ENCODE results near the gene INPP5E.
A peak's percentile ranks its signal among the peaks of the same experiment; 100 is the strongest.

INPP5E gene

DNA sequence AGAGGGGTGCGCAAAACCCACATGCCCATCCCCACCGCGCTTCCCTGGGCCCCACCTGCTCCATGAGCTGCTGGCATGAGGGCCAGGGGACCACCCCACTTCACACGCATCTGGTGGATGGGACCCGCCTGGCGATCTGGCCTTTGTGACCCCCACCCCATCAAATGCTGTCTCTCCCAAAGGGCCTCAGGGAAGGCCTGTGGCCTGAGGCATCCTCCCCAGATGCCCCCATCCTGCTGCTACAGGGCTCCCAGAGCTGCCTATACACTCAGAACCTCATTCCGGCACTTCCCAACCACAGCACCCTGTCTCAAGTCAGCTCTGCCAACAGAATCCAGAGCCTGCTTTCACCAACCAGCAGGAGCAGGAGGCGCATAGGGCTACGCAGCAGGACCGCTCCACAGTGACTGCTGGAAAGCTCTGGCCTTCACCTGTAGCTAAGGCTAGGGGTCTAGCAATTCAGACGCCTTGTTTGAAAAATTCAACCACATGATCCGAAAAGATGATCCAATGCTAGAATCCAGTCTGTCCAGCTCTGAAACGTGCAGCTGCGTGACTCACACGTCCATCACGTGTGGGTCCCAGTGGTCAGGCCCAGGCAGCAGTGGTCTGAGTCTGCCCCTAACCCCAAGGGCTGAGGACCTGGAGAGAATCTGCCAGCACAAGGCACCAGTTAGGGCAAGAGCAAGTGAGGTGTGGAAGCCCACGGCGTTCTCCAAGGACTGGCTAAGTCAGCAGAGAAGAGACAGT, 38.3 kb downstream of the INPP5E start:
- DNase-seq: no peak

DNA sequence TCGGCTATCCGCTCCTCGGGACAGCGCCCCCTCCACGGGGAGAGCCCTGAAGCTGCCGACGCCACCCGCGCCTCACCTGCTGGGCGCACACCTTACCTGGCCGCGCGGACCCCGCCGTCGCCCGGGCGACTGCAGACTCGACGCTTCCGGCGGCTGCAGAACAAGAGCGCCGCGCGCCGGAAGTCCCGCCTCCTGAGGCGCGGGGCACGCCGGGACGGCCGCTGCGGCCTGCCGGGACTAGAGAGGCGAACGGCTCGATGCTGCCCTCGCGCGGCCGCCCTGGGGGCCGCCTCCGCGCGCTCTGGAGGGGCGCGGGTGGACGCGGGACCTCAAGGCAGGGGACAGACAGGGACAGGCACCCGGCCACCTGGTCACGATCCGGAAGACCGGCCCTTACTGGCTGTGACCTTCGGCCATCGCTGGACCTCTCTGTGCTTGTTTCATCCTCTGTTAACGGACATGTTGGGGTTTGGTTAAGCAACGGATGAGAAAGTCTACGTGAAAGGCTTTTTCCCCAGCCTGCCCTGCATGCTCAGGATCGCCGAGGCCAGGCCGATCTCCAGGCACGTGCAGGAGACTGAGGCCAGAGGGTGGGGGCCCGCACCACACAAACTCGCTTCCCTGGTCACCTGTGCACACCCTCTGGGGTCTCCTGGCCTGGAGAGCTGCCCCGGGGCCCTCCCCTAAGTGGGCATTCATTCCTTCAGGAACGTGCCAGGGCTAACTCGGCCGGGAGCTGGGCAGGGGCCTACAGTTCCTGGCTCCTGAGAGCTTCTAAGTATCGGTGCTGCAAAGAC, 39.4 kb downstream of the INPP5E start, which contains the start of gene SNAPC4:
TSS of gene SNAPC4 (minus strand) at position 133 of the 797 bp plus-strand sequence. CDS start 1,742 bp downstream, outside the sequence.
- peak; percentile 80 for DNase-seq

- peak; percentile 30 for DNase-seq
These were observed 40.2 kb downstream of the INPP5E start for GRCh38 chr9:136399176-136400037.

- no peak for DNase-seq
These were observed 41.4 kb downstream of the INPP5E start for GRCh38 chr9:136398286-136398685.

- no peak for DNase-seq
These were observed 42.0 kb downstream of the INPP5E start for GRCh38 chr9:136397643-136398042.

- no peak for DNase-seq
These were observed 43.5 kb downstream of the INPP5E start for GRCh38 chr9:136396219-136396515.

DNA sequence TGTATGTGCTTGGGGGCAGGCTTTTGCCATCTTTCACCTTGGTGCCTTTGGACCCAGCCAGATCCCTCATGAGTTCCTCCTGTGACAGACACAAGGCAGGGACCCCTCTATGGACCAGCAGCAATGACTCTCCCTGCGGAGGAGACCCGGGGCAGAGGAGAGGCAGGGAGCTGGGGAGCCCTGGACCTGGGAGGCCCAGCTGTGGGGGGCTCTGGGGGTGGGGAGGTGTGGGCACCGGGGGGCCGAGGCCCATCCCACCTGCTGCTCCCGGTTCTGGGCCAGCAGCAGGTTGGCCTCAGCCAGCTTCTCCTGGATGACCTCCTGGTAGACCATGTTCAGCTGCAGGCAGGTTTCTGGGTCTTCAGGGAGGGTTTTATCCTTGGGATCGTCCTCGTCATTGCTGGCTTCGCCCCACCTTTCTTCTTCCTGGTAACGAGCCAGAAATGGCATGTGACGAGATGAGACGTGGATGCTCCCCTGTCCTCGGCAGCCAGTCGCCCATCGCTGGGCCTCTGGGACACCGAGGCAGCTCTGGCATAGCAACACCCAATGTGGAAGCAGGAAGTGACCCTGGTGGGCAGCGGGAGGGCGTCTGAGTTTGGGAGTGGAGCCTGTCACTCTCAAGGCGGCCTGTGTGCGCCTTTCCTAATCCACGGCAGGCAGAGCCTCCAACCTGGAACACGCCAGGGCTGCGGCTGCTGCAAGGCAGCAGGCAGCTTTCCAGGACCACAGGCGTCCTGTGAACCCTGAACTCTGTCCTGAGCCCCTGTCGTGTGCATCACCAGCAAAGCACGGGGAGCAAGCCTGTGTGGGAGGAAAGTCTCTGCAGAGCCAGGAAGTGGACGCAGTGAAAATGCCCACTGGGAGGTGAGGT, 44.1 kb downstream of the INPP5E start:
- DNase-seq: no peak

- DNase-seq: no peak
These were observed 44.7 kb downstream of the INPP5E start for GRCh38 chr9:136395020-136395340.

DNA sequence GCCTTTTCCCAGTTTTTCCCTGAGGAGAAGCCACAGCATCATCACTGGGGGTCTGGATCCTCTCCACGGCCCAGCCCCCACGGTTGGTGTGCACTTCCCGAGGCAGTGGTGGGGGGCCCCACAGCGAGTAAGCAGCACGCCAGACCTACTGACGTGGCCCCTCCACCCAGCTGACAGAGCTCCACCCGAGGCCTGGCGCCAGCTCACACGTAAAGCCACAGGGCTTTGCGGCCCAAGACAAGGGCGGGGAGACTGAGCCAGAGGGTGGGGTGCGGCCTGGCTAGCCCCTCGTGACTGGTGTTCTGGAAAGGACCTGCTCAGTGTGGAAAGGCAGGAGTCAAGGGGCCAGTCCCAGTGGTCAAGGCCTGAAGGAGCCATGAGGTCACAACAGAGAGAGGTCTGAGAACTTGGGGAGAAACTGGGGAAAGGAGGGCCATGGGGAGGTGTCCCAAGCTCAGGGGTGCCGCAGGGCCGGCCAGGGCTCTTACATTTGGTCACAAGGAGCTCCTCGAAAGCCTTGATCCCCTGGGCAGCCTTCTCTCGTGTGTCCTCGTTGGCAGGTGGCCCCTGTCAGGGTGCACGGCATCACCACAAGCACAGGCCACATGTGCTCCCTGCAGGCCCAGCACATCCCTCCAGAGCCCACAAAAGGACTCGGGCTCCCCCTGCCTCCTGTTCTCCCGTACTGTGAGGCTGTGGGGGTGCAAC, 45.2 kb downstream of the INPP5E start:
- DNase-seq: no peak

DNA sequence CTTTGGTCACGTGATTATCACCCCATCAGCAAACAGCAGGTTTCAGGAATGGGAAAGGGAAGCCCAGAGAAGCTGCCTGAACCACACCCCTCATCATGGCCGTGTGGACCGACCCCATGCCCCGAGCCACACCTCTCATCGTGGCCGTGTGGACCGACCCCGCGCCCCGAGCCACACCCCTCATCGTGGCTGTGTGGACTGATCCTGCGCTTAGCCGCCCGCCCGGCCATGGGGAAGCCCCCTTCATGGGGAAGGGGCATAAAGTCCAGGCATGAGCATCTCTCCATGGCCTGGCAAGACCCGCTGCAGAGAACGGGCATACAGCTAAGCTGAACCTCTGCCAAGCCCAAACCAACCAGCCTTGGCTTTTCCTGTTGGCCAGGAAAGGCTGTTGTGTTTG, 46.1 kb downstream of the INPP5E start:
- DNase-seq: no peak

GRCh38 chr9:136392538-136393449, 46.9 kb downstream of the INPP5E start:
- no peak for DNase-seq

GRCh38 chr9:136391737-136392537, 47.7 kb downstream of the INPP5E start:
- no peak for DNase-seq

DNA sequence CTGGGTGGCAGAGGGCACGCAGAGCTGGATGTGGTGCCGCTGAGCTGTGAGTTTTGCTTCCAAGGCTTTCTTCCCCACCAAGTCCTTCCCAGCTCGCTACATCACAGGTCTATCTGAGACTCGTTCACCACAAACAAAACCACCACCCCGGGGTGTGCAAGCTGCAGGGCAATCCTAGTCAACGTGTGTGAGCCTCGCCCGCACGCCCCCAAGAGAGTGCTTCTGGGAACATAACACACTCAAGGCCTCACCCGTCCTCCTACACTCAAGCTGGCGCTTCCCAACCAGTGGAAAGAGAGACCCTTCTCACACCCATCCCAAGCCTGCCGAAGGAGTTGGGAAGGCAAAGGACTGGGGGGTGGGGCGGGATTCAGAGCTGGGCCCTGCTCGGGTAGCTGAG, 50.2 kb downstream of the INPP5E start:
- no peak for DNase-seq

DNA sequence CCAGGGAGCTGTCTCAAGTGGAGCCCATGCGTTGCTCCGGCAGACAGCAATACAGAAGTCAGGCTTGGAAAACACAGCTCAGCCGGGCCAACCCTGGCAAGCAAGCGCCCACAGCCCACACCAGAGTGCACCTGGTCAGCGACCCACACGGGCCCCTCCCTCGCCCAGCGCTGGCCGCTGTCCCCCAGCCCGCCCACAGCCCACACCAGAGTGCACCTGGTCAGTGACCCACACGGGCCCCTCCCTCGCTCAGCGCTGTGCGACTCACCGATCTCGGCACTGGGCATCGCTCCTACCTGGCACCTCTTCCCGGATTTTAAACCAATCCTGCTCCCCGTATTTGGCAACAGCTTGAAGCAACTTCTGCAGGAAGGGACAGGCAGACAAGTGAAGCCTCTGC, 52.4 kb downstream of the INPP5E start:
- DNase-seq: no peak

- no peak for DNase-seq
These were observed 53.6 kb downstream of the INPP5E start for GRCh38 chr9:136386018-136386417.

GRCh38 chr9:136385015-136385414, 54.6 kb downstream of the INPP5E start:
- DNase-seq: peak; percentile 46

DNA sequence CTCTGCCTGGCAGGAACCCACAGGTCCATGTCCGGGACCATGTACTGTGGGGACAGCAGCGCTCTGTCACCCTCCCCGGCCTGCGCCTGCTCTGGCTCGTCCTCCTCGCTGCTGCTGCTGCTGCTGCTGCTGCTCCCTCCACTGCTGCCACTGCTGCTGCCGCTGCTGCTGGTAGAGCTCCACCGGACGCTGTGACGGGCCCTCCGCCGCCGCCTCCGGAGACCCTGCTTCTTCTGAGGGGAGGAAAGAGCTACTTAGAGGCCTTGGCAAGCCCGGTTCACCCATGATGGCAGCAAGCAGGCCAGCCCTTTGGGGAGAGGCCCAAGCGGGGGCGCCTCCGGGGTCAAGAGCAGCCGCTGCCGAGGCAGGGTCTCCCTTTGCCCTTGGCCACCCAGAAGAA, 56.2 kb downstream of the INPP5E start:
- no peak for DNase-seq

DNA sequence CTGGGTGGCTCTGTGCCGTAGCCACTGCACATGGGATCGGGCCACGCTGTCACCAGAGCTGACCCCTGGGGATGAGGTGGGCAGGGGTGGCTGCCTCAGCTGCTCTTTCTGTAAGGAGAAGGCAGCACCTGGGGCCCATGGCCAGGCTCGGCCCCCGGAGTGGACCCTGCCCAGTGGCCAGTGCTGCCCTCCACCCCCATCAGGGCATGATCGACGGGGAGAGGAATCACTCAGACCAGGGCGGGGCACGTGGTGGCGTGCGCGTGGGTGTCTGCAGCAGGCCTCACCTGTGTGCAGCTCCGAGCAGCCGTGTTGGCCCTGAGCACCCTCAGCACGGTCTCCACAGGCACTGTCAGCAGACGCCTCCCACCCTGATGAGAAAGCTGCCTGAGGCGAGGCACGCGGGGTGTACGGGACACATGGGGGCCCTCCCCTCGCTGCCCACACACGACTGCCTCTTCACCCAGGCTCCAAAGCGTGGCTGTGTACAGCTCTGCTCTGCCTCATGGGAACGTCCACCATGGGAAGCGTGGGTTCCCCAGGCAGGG, 57.6 kb downstream of the INPP5E start:
- no peak for DNase-seq

DNA sequence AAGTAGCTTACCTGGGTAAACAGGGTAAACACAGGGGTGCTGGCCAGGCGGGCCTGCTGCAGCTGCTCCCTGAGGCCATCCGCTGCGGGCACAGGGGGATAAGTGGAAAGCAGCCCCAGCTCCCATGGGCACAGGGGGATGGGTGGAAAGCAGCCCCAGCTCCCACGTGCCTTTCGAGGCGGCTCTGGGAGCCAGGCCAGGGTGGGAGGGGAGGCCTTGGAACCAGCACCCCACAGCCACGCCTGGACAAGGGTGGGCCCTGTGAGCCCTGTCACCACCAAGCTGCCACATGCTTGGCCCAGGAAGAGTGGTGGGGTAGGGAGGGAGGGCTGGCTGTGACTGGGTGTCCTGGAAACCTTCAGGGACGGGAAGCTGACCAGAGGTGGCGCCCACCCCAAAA, 58.3 kb downstream of the INPP5E start:
- no peak for DNase-seq

DNA sequence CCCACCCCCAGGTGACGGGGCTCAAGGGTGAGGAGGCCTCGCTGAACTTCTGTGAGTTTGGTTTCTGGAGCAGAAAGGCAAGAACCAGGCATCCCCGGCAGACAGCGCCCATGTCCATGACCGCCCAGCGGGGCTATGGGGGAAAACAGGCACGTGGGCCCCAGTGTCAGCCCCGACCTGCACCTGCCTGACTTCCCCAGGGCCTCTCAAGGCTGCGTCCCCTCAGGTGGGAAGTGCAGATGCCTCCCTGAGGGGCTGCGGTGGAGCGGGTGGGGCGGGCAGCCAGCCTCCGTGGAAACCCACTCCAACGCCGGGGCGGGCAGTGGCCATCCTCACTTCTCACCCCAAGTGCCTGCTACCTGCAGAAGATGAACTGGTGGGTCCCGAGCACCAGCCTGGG, 59.3 kb downstream of the INPP5E start:
- DNase-seq: no peak
